ENCODE measurements around the gene ZNF462.

The ZNF462 gene

GRCh38 chr9:106929471-106930177, 66.7 kb downstream of the ZNF462 start:
- no peak for DNase-seq (ENCODE audit: low spot score)

- DNase-seq (ENCODE audit: low spot score) = no peak
Measured at GRCh38 chr9:106930477-106930876, 67.5 kb downstream of the ZNF462 start.

- no peak for DNase-seq (ENCODE audit: low spot score)
Measured at GRCh38 chr9:106931466-106931865, 68.5 kb downstream of the ZNF462 start.

DNA sequence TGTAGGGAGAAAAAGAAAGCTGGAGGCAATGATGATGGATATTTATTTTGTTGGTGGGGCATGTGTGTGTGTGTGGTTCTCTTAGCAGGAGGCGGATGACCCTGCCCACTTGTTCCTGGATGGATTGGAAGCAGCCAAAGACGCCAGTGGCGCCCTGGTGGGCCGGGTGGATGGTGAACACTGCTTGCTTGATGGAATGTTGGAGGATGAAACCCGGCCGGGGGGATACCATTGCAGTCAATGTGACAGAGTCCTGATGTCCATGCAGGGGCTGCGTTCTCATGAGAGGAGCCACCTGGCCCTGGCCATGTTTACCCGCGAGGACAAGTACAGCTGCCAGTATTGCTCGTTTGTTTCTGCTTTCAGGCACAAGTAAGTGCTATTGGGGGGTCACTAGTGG, 69.2 kb downstream of the ZNF462 start:
- DNase-seq (ENCODE audit: low spot score) = no peak

DNA sequence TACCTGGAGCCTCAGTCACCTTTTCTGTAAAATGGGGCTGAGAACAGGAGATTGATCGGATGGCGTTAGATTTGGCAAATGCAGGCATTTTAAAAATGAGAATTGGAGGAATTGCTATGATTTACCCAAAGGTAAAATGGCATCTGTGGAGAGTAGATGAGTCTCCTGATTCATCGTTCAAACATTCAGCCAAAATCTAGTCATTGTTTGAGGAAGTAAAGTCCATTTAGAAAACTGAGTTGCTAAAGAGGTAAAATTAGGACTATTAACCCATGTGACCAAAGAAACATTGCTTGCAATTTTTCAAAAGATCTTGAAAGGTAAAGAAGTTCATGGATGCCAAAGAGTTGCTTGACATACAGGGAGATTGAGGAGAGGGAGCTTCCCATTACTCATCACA, 69.7 kb downstream of the ZNF462 start:
- DNase-seq (ENCODE audit: low spot score) = no peak

GRCh38 chr9:106933470-106933869, 70.5 kb downstream of the ZNF462 start:
- no peak for DNase-seq (ENCODE audit: low spot score)

GRCh38 chr9:106934442-106935238, 71.7 kb downstream of the ZNF462 start:
- no peak for DNase-seq (ENCODE audit: low spot score)

DNA sequence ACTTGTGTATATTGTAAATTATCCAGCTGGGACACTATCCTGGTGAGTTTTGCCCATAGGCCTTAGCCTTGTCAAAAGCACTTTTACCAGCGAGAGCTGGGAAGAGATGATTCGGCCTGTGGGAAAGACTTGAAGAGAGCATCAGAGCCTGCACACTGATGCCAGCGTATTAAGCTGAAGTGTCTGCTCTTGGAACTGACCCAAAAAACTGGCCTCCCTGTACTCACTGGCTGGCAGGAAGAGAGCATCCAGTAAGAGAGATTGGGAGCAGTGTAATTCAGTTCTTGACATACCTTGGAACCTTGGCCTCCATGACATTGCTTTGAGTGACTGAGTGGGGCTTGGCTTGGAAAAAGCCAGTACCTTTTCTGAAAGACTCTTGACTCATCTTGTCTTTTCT, 73.7 kb downstream of the ZNF462 start:
- DNase-seq (ENCODE audit: low spot score) = no peak

GRCh38 chr9:106941916-106942315, 79.0 kb downstream of the ZNF462 start:
- no peak for DNase-seq (ENCODE audit: low spot score)

- DNase-seq (ENCODE audit: low spot score) = no peak
Measured at GRCh38 chr9:106945727-106946660, 83.0 kb downstream of the ZNF462 start.

DNA sequence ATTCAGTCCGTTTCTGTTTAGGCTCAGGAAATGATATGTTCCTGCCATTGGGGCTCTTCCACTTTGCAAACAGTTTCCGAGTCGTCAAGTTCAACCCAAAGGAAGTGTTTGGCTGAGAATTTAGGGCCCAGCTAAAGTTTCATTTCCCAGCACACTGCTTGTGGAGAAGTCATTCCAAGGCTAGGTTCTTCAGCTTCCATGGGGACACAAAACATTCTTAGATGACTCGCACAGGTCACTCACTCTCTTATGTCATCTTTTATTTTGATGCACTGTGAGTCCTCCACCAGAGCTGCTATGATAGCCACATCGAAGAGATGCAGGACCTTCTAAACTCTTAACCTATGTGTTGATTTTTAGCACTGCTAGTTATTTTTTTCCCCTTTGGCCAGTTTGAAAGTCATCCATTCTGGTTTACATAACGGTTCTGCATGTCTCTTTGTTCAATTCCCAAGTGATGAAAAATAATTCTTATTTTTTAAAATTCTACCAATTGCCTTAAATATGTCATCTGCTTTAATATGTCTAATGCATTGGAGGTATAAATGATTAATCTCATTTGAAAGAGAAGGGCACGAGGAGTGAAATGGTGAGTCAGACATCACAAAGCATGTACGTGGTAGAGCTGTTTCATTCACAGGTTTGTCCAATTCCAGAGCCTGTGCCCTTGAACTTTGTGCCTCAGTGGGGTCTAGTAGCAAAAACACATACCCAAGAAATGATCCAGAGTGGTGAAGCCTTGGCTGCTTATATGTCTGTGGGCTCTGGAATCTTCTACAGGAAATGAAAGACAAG, 84.3 kb downstream of the ZNF462 start:
- no peak for DNase-seq (ENCODE audit: low spot score)

DNA sequence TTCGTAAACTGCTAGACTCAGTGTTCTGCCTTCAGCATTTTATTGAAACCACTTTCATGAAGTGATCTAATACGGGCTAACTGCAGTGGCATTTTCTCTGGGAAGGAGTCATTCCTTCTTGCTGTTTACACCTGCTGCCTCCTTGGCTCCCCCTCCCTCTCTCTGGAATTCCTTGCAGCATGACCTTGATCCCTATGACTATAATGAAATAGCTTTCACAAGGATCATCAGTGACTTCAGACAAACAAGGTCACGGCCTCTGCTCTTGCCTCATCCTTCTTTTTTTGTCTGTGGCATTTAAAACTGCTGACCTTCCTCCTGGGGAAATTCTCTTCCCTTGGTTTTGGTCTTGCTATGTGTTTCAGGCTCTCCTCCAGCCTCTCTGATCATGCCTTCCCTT, 90.2 kb downstream of the ZNF462 start:
- no peak for DNase-seq (ENCODE audit: low spot score)

GRCh38 chr9:106954558-106954957, 91.6 kb downstream of the ZNF462 start:
- DNase-seq (ENCODE audit: low spot score) = no peak

GRCh38 chr9:106954974-106955850, 92.2 kb downstream of the ZNF462 start:
- no peak for DNase-seq (ENCODE audit: low spot score)

DNA sequence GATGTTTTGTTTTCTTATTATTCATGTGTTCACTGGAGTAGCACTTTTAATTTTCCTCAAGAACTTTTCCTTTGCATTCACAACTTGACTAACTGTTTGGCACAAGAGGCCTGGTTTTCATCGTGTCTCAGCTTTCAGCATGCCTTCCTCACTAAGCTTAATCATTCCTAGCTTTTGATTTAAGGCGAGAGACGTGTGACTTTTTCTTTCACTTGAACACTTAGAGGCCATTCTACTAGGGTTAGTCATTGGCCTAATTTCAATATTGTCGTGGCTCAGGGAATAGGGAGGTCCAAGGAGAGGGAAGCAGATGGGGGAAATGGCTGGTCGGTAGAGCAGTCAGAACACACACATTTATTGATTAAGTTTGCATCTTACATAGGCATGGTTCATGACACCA, 94.0 kb downstream of the ZNF462 start:
- DNase-seq (ENCODE audit: low spot score) = no peak

DNA sequence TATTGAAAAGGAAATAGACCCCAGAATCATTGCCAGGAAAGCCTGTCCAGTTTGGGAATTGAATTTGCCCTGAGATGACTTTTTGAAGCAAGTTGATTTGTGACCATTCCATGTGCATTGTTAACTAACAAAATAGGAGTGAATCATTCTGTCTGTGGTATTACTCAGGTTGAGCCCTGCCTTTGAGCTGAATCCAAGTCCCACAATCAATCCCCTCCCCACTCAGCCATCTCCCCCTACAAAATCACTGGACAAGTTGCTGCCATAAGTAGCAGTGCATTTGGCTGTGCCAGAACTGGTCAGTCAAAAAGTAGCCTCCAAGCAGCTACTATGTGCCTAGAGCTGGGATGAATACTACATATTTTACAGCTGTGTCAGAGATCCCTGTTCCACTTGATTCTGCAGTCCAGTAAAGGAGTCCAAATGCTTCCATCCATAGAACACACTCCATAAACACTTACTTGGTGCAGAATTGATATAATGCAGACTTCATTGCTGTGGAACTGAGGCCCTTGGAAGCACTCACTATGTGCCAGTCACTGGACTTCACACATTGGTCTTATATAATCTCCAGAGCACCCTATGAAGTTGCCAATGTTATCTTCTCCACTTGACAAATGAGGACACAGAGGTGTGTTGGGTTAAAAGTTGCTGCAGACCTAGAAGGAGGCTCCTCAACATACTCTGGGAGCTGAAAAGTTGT, 96.1 kb downstream of the ZNF462 start:
- no peak for DNase-seq (ENCODE audit: low spot score)

DNA sequence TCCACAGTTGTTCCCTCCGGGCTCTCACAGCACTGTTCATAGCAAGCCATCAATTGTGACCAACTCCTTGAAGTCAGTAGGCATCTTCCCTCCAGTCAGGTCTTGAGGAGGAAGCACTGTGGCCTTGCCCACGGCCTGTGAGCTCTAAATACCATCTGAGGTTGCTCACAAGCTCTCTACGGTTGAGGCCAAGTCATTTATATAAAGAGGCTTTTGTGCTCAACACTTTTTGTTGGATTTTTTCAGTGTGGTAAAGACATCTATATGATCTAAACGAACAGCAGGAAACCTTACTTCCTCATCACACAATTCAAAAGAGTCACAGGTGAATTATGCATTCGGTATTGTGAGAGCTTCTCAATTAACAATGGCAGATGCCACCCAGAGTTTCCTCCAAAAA, 97.3 kb downstream of the ZNF462 start:
- DNase-seq (ENCODE audit: low spot score) = no peak

GRCh38 chr9:106961623-106962022, 98.7 kb downstream of the ZNF462 start:
- no peak for DNase-seq (ENCODE audit: low spot score)

- DNase-seq (ENCODE audit: low spot score) = no peak
Measured at GRCh38 chr9:106962122-106962521, 99.2 kb downstream of the ZNF462 start.

Measured in left forelimb (tissue), 1 donor.